CD4-positive, CD25-positive, alpha-beta regulatory T cell (primary cell): ENCODE data around the gene TCIRG1. TPM values are rescaled to one million over a fixed set of nuclear protein-coding genes. Genes with fewer than 3 reads are reported as not detected.

Experiments
- ATAC-seq, 2 donors: fragments of 150-1000 bp; cut with Tn5 transposase; one replicate each; pipeline ENCODE4 v1.10.0; 2021; ENCODE audit warnings: low read depth in 2 of 2, moderate number of reproducible peaks in 2 of 2, moderate library complexity in 1 of 2
- DNase-seq, 3 donors: peaks; one replicate each; pipeline versions ENCODE4 v3.0.0 to v3.0.0-alpha.2; 2012 to 2022; ENCODE audit warnings: mixed read lengths in 1 of 3
- H3K27ac ChIP-seq: one replicate; pipeline ENCODE4 v1.7.0; 2013; ENCODE audit warnings: mild to moderate bottlenecking, low read length; ENCODE audit not compliant: insufficient read depth, poor library complexity, severe bottlenecking
- H3K27me3 ChIP-seq: one replicate; pipeline ENCODE4 v1.7.0; 2013; ENCODE audit warnings: low read length; ENCODE audit not compliant: control insufficient read depth, insufficient read depth
- H3K36me3 ChIP-seq: one replicate; pipeline ENCODE4 v1.7.0; 2013; ENCODE audit warnings: mild to moderate bottlenecking, low read length, moderate library complexity; ENCODE audit not compliant: control insufficient read depth, insufficient read depth
- H3K4me1 ChIP-seq: 2 replicates; pipeline ENCODE4 v1.7.0; 2013; ENCODE audit warnings: mild to moderate bottlenecking, low read length; ENCODE audit not compliant: insufficient read depth, control insufficient read depth, poor library complexity, severe bottlenecking
- H3K4me3 ChIP-seq: one replicate; pipeline ENCODE4 v1.7.0; 2013; ENCODE audit warnings: low read depth, mild to moderate bottlenecking, low read length, moderate library complexity
- H3K9me3 ChIP-seq, 2 experiments: 1 replicate in 1 of 2; 2 replicates in 1 of 2; pipeline ENCODE4 v1.7.0; 2013; ENCODE audit warnings: low read length in 2 of 2, mild to moderate bottlenecking in 1 of 2, moderate library complexity in 1 of 2; ENCODE audit not compliant: control insufficient read depth in 2 of 2
- H3K27ac Mint-ChIP-seq, 3 donors: one replicate each; pipeline ENCODE4 v1.8.0; 2020 to 2022; ENCODE audit warnings: mild to moderate bottlenecking in 3 of 3, mixed read lengths in 3 of 3, moderate library complexity in 2 of 3
- H3K27me3 Mint-ChIP-seq: one replicate; pipeline ENCODE4 v1.8.0; 2022; ENCODE audit warnings: mild to moderate bottlenecking, mixed read lengths
- H3K36me3 Mint-ChIP-seq: one replicate; pipeline ENCODE4 v1.8.0; 2020; ENCODE audit warnings: mixed read lengths
- H3K4me1 Mint-ChIP-seq, 4 donors: one replicate each; pipeline ENCODE4 v1.8.0; 2020 to 2022; ENCODE audit warnings: mixed read lengths in 4 of 4, mild to moderate bottlenecking in 1 of 4
- H3K4me3 Mint-ChIP-seq, 4 donors: one replicate each; pipeline ENCODE4 v1.8.0; 2020 to 2022; ENCODE audit warnings: mild to moderate bottlenecking in 4 of 4, mixed read lengths in 4 of 4, moderate library complexity in 3 of 4
- H3K9me3 Mint-ChIP-seq, 7 donors: one replicate each; pipeline ENCODE4 v1.8.0; 2020 to 2022; ENCODE audit warnings: mixed read lengths in 7 of 7, mild to moderate bottlenecking in 3 of 7, moderate library complexity in 2 of 7
- polyA plus RNA-seq, 4 donors: library from polyadenylated mRNA; unstranded; fragments of 300-500 nt; fragmentation: Illumina TruSeq; gene quantifications; one replicate each; pipeline ENCODE4 v1.2.3, GENCODE V29; 2021
- total RNA-seq: library from RNA; stranded (reverse); gene quantifications from one replicate; pipeline ENCODE4 v1.2.3, GENCODE V29; 2022

Gene TCIRG1
- total and polyA plus RNA-seq, 5 donors from 2014 or later: 33.3 to 290 (median 53.9) TPM

GRCh38 chr11:68040101-68040956, 1.5 kb downstream of the TCIRG1 start:
- peak overlapping the region; percentile 90 to 98 (median 96) for H3K4me3 Mint-ChIP-seq
- DNase-seq (peak in 2 of 3 donors; percentile 40 to 73), ATAC-seq (peak; percentile 43 to 52)
- H3K36me3 Mint-ChIP-seq: no peaks in the 10 kb centered on the region
- H3K4me1 ChIP-seq: peaks cover 56% of the 10 kb centered on the region
- H3K27ac ChIP-seq: peak overlapping the region; percentile 80
- peaks cover 0 to 32% (median 10%) of the 10 kb centered on the region in 4 donors for H3K4me1 Mint-ChIP-seq
- H3K9me3 Mint-ChIP-seq: no peaks in the 10 kb centered on the region
- H3K9me3 ChIP-seq: no peaks in the 10 kb centered on the region
- peaks cover 14% of the 10 kb centered on the region for H3K36me3 ChIP-seq
- H3K4me3 ChIP-seq: peak overlapping the region; percentile 77
- H3K27me3 Mint-ChIP-seq: no peaks in the 10 kb centered on the region
- peak overlapping the region; percentile 92 to 97 (median 94) for H3K27ac Mint-ChIP-seq
- no peaks in the 10 kb centered on the region for H3K27me3 ChIP-seq

- Histone ChIP-seq H3K9me3 (no peaks in the 10 kb centered on the region), H3K4me1 (peaks cover 56% of the 10 kb centered on the region), H3K27ac (peak overlapping the region; percentile 80), H3K27me3 (no peaks in the 10 kb centered on the region), H3K4me3 (no peak overlapping the region), H3K36me3 (peaks cover 19% of the 10 kb centered on the region)
- peak overlapping the region; percentile 74 to 97 (median 94) for H3K27ac Mint-ChIP-seq
- DNase-seq: no peak
- H3K4me3 Mint-ChIP-seq: peak overlapping the region; percentile 83 to 98 (median 92)
- H3K27me3 Mint-ChIP-seq: no peaks in the 10 kb centered on the region
- H3K4me1 Mint-ChIP-seq: peaks cover 0 to 31% (median 10%) of the 10 kb centered on the region in 4 donors
- H3K36me3 Mint-ChIP-seq: peaks cover 3% of the 10 kb centered on the region
- no peak for ATAC-seq
- H3K9me3 Mint-ChIP-seq: no peaks in the 10 kb centered on the region
These were observed 2.2 kb downstream of the TCIRG1 start for GRCh38 chr11:68040957-68041591.

- H3K4me1 ChIP-seq: peaks cover 49% of the 10 kb centered on the region
- H3K9me3 Mint-ChIP-seq: no peaks in the 10 kb centered on the region
- H3K27ac Mint-ChIP-seq: peak overlapping the region in 2 of 3 donors; percentile 65 to 93
- peaks cover 3% of the 10 kb centered on the region for H3K36me3 Mint-ChIP-seq
- peak overlapping the region; percentile 50 to 83 (median 70) for H3K4me3 Mint-ChIP-seq
- ATAC-seq (no peak), DNase-seq (no peak)
- H3K36me3 ChIP-seq: peaks cover 21% of the 10 kb centered on the region
- H3K4me3 ChIP-seq: no peak overlapping the region
- no peaks in the 10 kb centered on the region for H3K27me3 Mint-ChIP-seq
- H3K27ac ChIP-seq: peak overlapping the region; percentile 80
- no peaks in the 10 kb centered on the region for H3K9me3 ChIP-seq
- no peaks in the 10 kb centered on the region for H3K27me3 ChIP-seq
- H3K4me1 Mint-ChIP-seq: peaks cover 0 to 28% (median 10%) of the 10 kb centered on the region in 4 donors
These were observed 2.9 kb downstream of the TCIRG1 start for GRCh38 chr11:68041617-68042218.

- Mint-ChIP-seq H3K4me3 (no peak overlapping the region), H3K4me1 (peaks cover 0 to 21% (median 5%) of the 10 kb centered on the region in 4 donors), H3K36me3 (peaks cover 3% of the 10 kb centered on the region), H3K9me3 (no peaks in the 10 kb centered on the region), H3K27me3 (no peaks in the 10 kb centered on the region), H3K27ac (peak overlapping the region in 2 of 3 donors; percentile 55 to 65)
- H3K4me3 ChIP-seq: no peak overlapping the region
- DNase-seq (no peak), ATAC-seq (no peak)
- peaks cover 21% of the 10 kb centered on the region for H3K36me3 ChIP-seq
- peaks cover 42% of the 10 kb centered on the region for H3K4me1 ChIP-seq
- H3K27me3 ChIP-seq: no peaks in the 10 kb centered on the region
- H3K9me3 ChIP-seq: no peaks in the 10 kb centered on the region
- peak overlapping the region; percentile 80 for H3K27ac ChIP-seq
These were observed 3.6 kb downstream of the TCIRG1 start for GRCh38 chr11:68042219-68043028.

GRCh38 chr11:68043029-68043348, 4.2 kb downstream of the TCIRG1 start:
- H3K27ac ChIP-seq: no peak overlapping the region
- H3K36me3 ChIP-seq: peaks cover 25% of the 10 kb centered on the region
- no peak for ATAC-seq
- no peaks in the 10 kb centered on the region for H3K27me3 Mint-ChIP-seq
- no peak overlapping the region for H3K27ac Mint-ChIP-seq
- H3K9me3 Mint-ChIP-seq: no peaks in the 10 kb centered on the region
- no peak overlapping the region for H3K4me3 ChIP-seq
- H3K27me3 ChIP-seq: no peaks in the 10 kb centered on the region
- H3K4me1 Mint-ChIP-seq: peaks cover 0 to 15% (median 3%) of the 10 kb centered on the region in 4 donors
- no peak overlapping the region for H3K4me3 Mint-ChIP-seq
- H3K9me3 ChIP-seq: no peaks in the 10 kb centered on the region
- peaks cover 36% of the 10 kb centered on the region for H3K4me1 ChIP-seq
- peaks cover 3% of the 10 kb centered on the region for H3K36me3 Mint-ChIP-seq
- DNase-seq: no peak

- H3K27me3 Mint-ChIP-seq: no peaks in the 10 kb centered on the region
- ATAC-seq (no peak), DNase-seq (no peak)
- Histone ChIP-seq H3K36me3 (peaks cover 27% of the 10 kb centered on the region), H3K4me3 (no peak overlapping the region), H3K9me3 (no peaks in the 10 kb centered on the region), H3K27me3 (no peaks in the 10 kb centered on the region), H3K27ac (no peak overlapping the region), H3K4me1 (peaks cover 31% of the 10 kb centered on the region)
- H3K27ac Mint-ChIP-seq: no peak overlapping the region
- H3K4me3 Mint-ChIP-seq: no peak overlapping the region
- peaks cover 0 to 13% (median 3%) of the 10 kb centered on the region in 4 donors for H3K4me1 Mint-ChIP-seq
- H3K36me3 Mint-ChIP-seq: peaks cover 3% of the 10 kb centered on the region
- H3K9me3 Mint-ChIP-seq: no peaks in the 10 kb centered on the region
These were observed 4.7 kb downstream of the TCIRG1 start for GRCh38 chr11:68043349-68044144.
